ENCODE measurements around the gene RPS19BP1. TPM values are rescaled to one million over a fixed set of nuclear protein-coding genes. Genes with fewer than 3 reads are reported as not detected.

The RPS19BP1 gene
- total RNA-seq, 1 donor from 2014 or later = 58.7 TPM

GRCh38 chr22:39502109-39502788, 30.3 kb downstream of the RPS19BP1 start, which contains the start of gene MIEF1:
Gene MIEF1, plus strand, starts transcription at chr22:39502290. Its CDS starts 9,005 bp downstream, at chr22:39511295.
- H3K27me3 Mint-ChIP-seq (ENCODE audit: low read depth, unreplicated experiment) = peaks cover 3% of the 10 kb centered on the region

GRCh38 chr22:39501644-39502108, 30.9 kb downstream of the RPS19BP1 start:
- peaks cover 21% of the 10 kb centered on the region for H3K4me1 ChIP-seq (ENCODE audit: insufficient read depth, low read length)
- no peaks in the 10 kb centered on the region for H3K9me3 Mint-ChIP-seq (ENCODE audit: unreplicated experiment)
- H3K36me3 ChIP-seq (ENCODE audit: insufficient read depth, low read length) = peaks cover 17% of the 10 kb centered on the region
- peaks cover 42% of the 10 kb centered on the region for H3K79me2 ChIP-seq (ENCODE audit: insufficient read depth, low read length)
- peak overlapping the region; percentile 83 for H3K9ac ChIP-seq (ENCODE audit: low read length)
- peaks cover 24% of the 10 kb centered on the region for H4K20me1 ChIP-seq (ENCODE audit: insufficient read depth, low read length)
- H3K27me3 Mint-ChIP-seq (ENCODE audit: low read depth, unreplicated experiment) = peaks cover 3% of the 10 kb centered on the region
- peak overlapping the region; percentile 98 for H3K4me3 Mint-ChIP-seq (ENCODE audit: unreplicated experiment)
- no peaks in the 10 kb centered on the region for H3K9me3 ChIP-seq (ENCODE audit: insufficient read depth, low read depth, low read length)
- H3K4me1 Mint-ChIP-seq (ENCODE audit: low read depth, unreplicated experiment) = peaks cover 5% of the 10 kb centered on the region
- TF ChIP-seq EZH2 (IDR thresholded peaks at IDR 0.05; ENCODE audit: insufficient read depth, low read length) (no peak), CTCF (IDR thresholded peaks at IDR 0.05; ENCODE audit: insufficient read depth, low read depth, low read length) (no peak)
- H3K36me3 Mint-ChIP-seq (ENCODE audit: low read depth, unreplicated experiment) = peaks cover 15% of the 10 kb centered on the region
- DNase-seq (ENCODE audit: low read depth) (no peak), FAIRE-seq (no peak)
- H3K4me2 ChIP-seq (ENCODE audit: low read length) = peak overlapping the region; percentile 93
- H2AFZ ChIP-seq (ENCODE audit: low read depth, low read length) = peak overlapping the region; percentile 90
- H3K27me3 ChIP-seq (ENCODE audit: insufficient read depth, low read length) = no peaks in the 10 kb centered on the region
- peak overlapping the region; percentile 88 for H3K4me3 ChIP-seq (ENCODE audit: insufficient read depth, low read depth, low read length)
- H3K27ac ChIP-seq (ENCODE audit: low read depth, low read length) = no peak overlapping the region
- peak overlapping the region; percentile 56 for H3K27ac Mint-ChIP-seq (ENCODE audit: unreplicated experiment)

More at GRCh38 chr22:39502109-39502788, 30.3 kb downstream of the RPS19BP1 start, which contains the start of gene MIEF1:
- Histone ChIP-seq H3K9ac (ENCODE audit: low read length) (peak within 1 kb of the TSS; percentile 83), H4K20me1 (ENCODE audit: insufficient read depth, low read length) (peaks cover 24% of the 10 kb centered on the region), H3K4me3 (ENCODE audit: insufficient read depth, low read depth, low read length) (peak within 1 kb of the TSS; percentile 88), H3K4me2 (ENCODE audit: low read length) (peak within 1 kb of the TSS; percentile 93), H3K36me3 (ENCODE audit: insufficient read depth, low read length) (peaks cover 19% of the 10 kb centered on the region), H3K27me3 (ENCODE audit: insufficient read depth, low read length) (no peaks in the 10 kb centered on the region), H3K27ac (ENCODE audit: low read depth, low read length) (peak within 1 kb of the TSS; percentile 21), H3K9me3 (ENCODE audit: insufficient read depth, low read depth, low read length) (no peaks in the 10 kb centered on the region), H2AFZ (ENCODE audit: low read depth, low read length) (peak within 1 kb of the TSS; percentile 90), H3K4me1 (ENCODE audit: insufficient read depth, low read length) (peaks cover 21% of the 10 kb centered on the region), H3K79me2 (ENCODE audit: insufficient read depth, low read length) (peaks cover 46% of the 10 kb centered on the region)
- Mint-ChIP-seq H3K4me1 (ENCODE audit: low read depth, unreplicated experiment) (peaks cover 5% of the 10 kb centered on the region), H3K27ac (ENCODE audit: unreplicated experiment) (peak within 1 kb of the TSS; percentile 94), H3K36me3 (ENCODE audit: low read depth, unreplicated experiment) (peaks cover 17% of the 10 kb centered on the region), H3K9me3 (ENCODE audit: unreplicated experiment) (no peaks in the 10 kb centered on the region), H3K4me3 (ENCODE audit: unreplicated experiment) (peak within 1 kb of the TSS; percentile 98)
- DNase-seq (ENCODE audit: low read depth) = peak; percentile 89
- peak; percentile 34 for FAIRE-seq
- TF ChIP-seq CTCF (IDR thresholded peaks at IDR 0.05; ENCODE audit: insufficient read depth, low read depth, low read length) (no peak), EZH2 (IDR thresholded peaks at IDR 0.05; ENCODE audit: insufficient read depth, low read length) (no peak)

DNA sequence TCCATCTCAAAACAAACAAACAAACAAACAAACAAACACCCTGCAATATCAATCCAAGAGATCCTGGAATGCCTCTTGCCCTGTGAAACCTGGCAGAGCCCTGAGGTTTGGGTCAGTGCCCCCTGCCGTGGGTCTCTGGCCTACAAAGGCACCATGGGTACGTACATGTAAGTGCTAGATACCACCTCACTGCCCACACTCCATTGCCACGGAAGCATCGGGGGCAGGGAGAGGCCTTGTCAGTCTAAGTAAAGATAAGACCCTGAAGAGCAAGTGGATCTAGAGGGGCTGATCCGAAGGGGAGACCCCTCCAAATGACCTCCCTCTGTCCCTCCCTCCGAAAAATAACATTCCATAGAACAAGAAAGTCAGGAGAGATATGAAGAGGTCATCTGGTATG, 32.4 kb downstream of the RPS19BP1 start:
- Mint-ChIP-seq H3K9me3 (ENCODE audit: unreplicated experiment) (no peaks in the 10 kb centered on the region), H3K4me3 (ENCODE audit: unreplicated experiment) (no peak overlapping the region), H3K4me1 (ENCODE audit: low read depth, unreplicated experiment) (peaks cover 5% of the 10 kb centered on the region), H3K27ac (ENCODE audit: unreplicated experiment) (no peak overlapping the region), H3K27me3 (ENCODE audit: low read depth, unreplicated experiment) (peaks cover 3% of the 10 kb centered on the region), H3K36me3 (ENCODE audit: low read depth, unreplicated experiment) (peaks cover 5% of the 10 kb centered on the region)
- H3K9me3 ChIP-seq (ENCODE audit: insufficient read depth, low read depth, low read length) = no peaks in the 10 kb centered on the region
- H3K9ac ChIP-seq (ENCODE audit: low read length) = no peak overlapping the region
- no peak overlapping the region for H3K4me2 ChIP-seq (ENCODE audit: low read length)
- peaks cover 14% of the 10 kb centered on the region for H4K20me1 ChIP-seq (ENCODE audit: insufficient read depth, low read length)
- H3K36me3 ChIP-seq (ENCODE audit: insufficient read depth, low read length) = peaks cover 1% of the 10 kb centered on the region
- H3K27me3 ChIP-seq (ENCODE audit: insufficient read depth, low read length) = no peaks in the 10 kb centered on the region
- H3K4me3 ChIP-seq (ENCODE audit: insufficient read depth, low read depth, low read length) = no peak overlapping the region
- FAIRE-seq = no peak
- H3K79me2 ChIP-seq (ENCODE audit: insufficient read depth, low read length) = peaks cover 27% of the 10 kb centered on the region
- TF ChIP-seq EZH2 (IDR thresholded peaks at IDR 0.05; ENCODE audit: insufficient read depth, low read length) (no peak), CTCF (IDR thresholded peaks at IDR 0.05; ENCODE audit: insufficient read depth, low read depth, low read length) (no peak)
- H3K27ac ChIP-seq (ENCODE audit: low read depth, low read length) = no peak overlapping the region
- H2AFZ ChIP-seq (ENCODE audit: low read depth, low read length) = no peak overlapping the region
- no peak for DNase-seq (ENCODE audit: low read depth)
- peaks cover 21% of the 10 kb centered on the region for H3K4me1 ChIP-seq (ENCODE audit: insufficient read depth, low read length)

Measured in astrocyte (in vitro differentiated cells and primary cell).